Calu3 (cell line): ENCODE measurements around the gene OR8G1. TPM values are rescaled to one million over a fixed set of nuclear protein-coding genes. Genes with fewer than 3 reads are reported as not detected.

Source experiments
- BruUV-seq: library from RNA; stranded (reverse); fragments of 400-500 nt; replicated peaks from 2 replicates; lab custom pipeline; 2021; lab: Mats Ljungman, UMichigan
- CTCF ChIA-PET: fragments of 300-600 bp; sonication (Branson Sonifier 250); formaldehyde crosslinking; loops from one replicate; lab custom pipeline; 2022; ENCODE audit warnings: antibody characterized with exemption; lab: Charles Lee
- DNase-seq: peaks from one replicate; pipeline ENCODE4 v3.0.0; 2022
- H3K27ac Mint-ChIP-seq: one replicate; pipeline ENCODE4 v1.8.0; 2022; ENCODE audit warnings: mixed read lengths; ENCODE audit not compliant: unreplicated experiment
- H3K27me3 Mint-ChIP-seq: one replicate; pipeline ENCODE4 v1.8.0; 2022; ENCODE audit warnings: mixed read lengths; ENCODE audit not compliant: unreplicated experiment
- H3K36me3 Mint-ChIP-seq: one replicate; pipeline ENCODE4 v1.8.0; 2022; ENCODE audit warnings: mild to moderate bottlenecking, moderate library complexity, mixed read lengths; ENCODE audit not compliant: insufficient read depth, unreplicated experiment
- H3K4me1 Mint-ChIP-seq: one replicate; pipeline ENCODE4 v1.8.0; 2022; ENCODE audit warnings: mild to moderate bottlenecking, low read depth, mixed read lengths; ENCODE audit not compliant: unreplicated experiment
- H3K4me3 Mint-ChIP-seq: one replicate; pipeline ENCODE4 v1.8.0; 2022; ENCODE audit warnings: mild to moderate bottlenecking, low read depth, moderate library complexity, mixed read lengths; ENCODE audit not compliant: unreplicated experiment
- H3K9me3 Mint-ChIP-seq: one replicate; pipeline ENCODE4 v1.8.0; 2022; ENCODE audit warnings: low read depth, mixed read lengths; ENCODE audit not compliant: unreplicated experiment
- intact Hi-C: fragments of 100-400 bp; cut with micrococcal nuclease; formaldehyde crosslinking; loops from one replicate; pipeline ENCODE4 v1.10.0; 2022; ENCODE audit not compliant: unreplicated experiment
- total RNA-seq: library from RNA; stranded (reverse); gene quantifications from 2 replicates; pipeline ENCODE4 v1.2.3, GENCODE V29; 2022
- TF ChIP-seq, protein P1 (sequence below): fragments of 200-600 bp; IDR thresholded peaks from one replicate; pipeline ENCODE4 v1.8.0; 2022; ENCODE audit warnings: antibody characterized with exemption; ENCODE audit not compliant: unreplicated experiment

The OR8G1 gene
- total RNA-seq, 1 experiment from 2014 or later, result not detected

DNA sequence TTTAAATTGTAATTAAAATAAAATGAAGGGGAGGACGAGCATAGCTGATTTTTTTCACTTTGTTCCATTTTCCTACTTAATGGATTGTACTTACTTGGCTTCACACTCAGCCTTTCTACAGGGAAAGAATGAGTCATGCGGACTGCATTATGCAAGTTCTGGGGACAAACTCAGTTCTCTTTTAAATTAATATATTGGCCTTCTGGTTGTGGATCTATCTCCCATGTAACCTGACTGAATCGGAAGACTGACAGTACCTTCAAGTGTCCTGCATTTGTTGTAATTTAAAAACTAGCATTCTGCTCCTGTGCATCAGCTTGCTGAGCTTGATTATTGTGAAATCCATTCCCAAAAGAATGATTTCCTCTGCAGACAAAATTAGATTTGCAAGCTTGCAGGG is 60.7 kb downstream of the OR8G1 start:
- DNase-seq, result no peak
- no peak overlapping the region for H3K27ac Mint-ChIP-seq
- H3K9me3 Mint-ChIP-seq, result no peaks in the 10 kb centered on the region
- no TSS peak for BruUV-seq
- CTCF ChIA-PET, result no interaction called here
- no peaks in the 10 kb centered on the region for H3K36me3 Mint-ChIP-seq
- H3K4me1 Mint-ChIP-seq, result no peaks in the 10 kb centered on the region
- TF ChIP-seq, protein P1, sequence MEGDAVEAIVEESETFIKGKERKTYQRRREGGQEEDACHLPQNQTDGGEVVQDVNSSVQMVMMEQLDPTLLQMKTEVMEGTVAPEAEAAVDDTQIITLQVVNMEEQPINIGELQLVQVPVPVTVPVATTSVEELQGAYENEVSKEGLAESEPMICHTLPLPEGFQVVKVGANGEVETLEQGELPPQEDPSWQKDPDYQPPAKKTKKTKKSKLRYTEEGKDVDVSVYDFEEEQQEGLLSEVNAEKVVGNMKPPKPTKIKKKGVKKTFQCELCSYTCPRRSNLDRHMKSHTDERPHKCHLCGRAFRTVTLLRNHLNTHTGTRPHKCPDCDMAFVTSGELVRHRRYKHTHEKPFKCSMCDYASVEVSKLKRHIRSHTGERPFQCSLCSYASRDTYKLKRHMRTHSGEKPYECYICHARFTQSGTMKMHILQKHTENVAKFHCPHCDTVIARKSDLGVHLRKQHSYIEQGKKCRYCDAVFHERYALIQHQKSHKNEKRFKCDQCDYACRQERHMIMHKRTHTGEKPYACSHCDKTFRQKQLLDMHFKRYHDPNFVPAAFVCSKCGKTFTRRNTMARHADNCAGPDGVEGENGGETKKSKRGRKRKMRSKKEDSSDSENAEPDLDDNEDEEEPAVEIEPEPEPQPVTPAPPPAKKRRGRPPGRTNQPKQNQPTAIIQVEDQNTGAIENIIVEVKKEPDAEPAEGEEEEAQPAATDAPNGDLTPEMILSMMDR, result no peak
- H3K4me3 Mint-ChIP-seq, result no peak overlapping the region
- intact Hi-C loops, result no loop called here
- no peaks in the 10 kb centered on the region for H3K27me3 Mint-ChIP-seq

DNA sequence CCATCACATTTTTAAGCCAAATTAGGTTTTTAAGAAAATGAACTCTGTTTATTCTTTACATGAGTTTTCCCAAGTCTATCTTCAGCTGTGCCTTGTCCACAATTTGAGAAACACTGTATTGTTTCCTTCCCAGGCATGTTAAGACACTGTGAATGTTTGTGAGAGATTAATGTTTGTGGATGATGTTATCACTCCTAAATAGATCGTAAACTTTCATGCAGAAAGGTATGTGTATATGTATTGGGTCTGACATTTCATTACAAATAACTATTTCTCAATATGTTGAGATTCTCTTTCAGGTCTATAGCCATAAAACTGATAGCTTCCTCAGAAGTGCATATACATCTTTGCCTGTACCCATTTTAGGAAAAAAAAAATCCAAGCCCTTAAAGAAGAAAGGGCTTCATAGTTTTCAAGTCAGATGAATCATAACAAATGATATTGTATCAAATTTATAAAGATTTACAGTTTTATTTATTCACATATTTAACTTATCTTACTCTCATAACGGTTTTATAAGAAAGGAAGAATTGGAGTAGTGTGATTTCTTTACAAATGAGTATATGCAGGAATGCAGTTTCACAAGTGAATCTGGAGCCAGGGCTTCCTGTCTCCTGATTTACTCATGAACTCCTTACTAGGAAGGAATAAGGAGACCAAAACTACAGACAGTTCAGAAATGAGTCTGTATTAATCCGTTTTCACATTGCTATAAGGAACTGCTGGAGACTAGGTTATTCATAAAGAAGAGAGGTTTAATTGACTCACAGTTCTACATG is 61.6 kb downstream of the OR8G1 start:
- Mint-ChIP-seq H3K27ac (no peak overlapping the region), H3K4me3 (no peak overlapping the region), H3K27me3 (no peaks in the 10 kb centered on the region), H3K9me3 (no peaks in the 10 kb centered on the region), H3K4me1 (no peaks in the 10 kb centered on the region), H3K36me3 (no peaks in the 10 kb centered on the region)
- intact Hi-C loops, result no loop called here
- DNase-seq, result no peak
- CTCF ChIA-PET, result no interaction called here
- no TSS peak for BruUV-seq
- TF ChIP-seq, protein P1, result no peak

Other genes with a start within 250 kb of the OR8G1 start
- not detected in 2 replicates for gene OR10G6, start 245.9 kb upstream of the OR8G1 start, total RNA-seq
- not detected in 2 replicates for gene OR10G4, start 228.1 kb upstream of the OR8G1 start, total RNA-seq
- gene OR10G9, start 218.1 kb upstream of the OR8G1 start, total RNA-seq, result not detected in 2 replicates
- not detected in 2 replicates for gene OR10G8, start 214.3 kb upstream of the OR8G1 start, total RNA-seq
- gene OR10G7, start 199.8 kb upstream of the OR8G1 start, total RNA-seq, result not detected in 2 replicates
- 1.9 and 3.3 TPM in 2 replicates for gene VWA5A, start 125.6 kb upstream of the OR8G1 start, total RNA-seq
- gene OR10D3, start 57.8 kb upstream of the OR8G1 start, total RNA-seq, result not detected in 2 replicates
- gene OR8G5, start 15.3 kb downstream of the OR8G1 start, total RNA-seq, result not detected in 2 replicates
- gene OR8D1, start 72.9 kb downstream of the OR8G1 start, total RNA-seq, result not detected in 2 replicates
- gene OR8D2, start 79.1 kb downstream of the OR8G1 start, total RNA-seq, result not detected in 2 replicates
- not detected in 2 replicates for gene OR8B2, start 143.4 kb downstream of the OR8G1 start, total RNA-seq
- not detected in 2 replicates for gene OR8B3, start 157.9 kb downstream of the OR8G1 start, total RNA-seq
- not detected in 2 replicates for gene OR8B4, start 183.8 kb downstream of the OR8G1 start, total RNA-seq
- gene OR8B8, start 204.6 kb downstream of the OR8G1 start, total RNA-seq, result not detected in 2 replicates